ENCODE data around the gene KIF26B. TPM values are rescaled to one million over a fixed set of nuclear protein-coding genes. Genes with fewer than 3 reads are reported as not detected.
A peak's percentile ranks its signal among the peaks of the same experiment; 100 is the strongest.
"Not testable (repeated sequence)": the region's sequence is repeated elsewhere in the genome, so short reads cannot be mapped to it uniquely, and the experiment has no call there.

Gene KIF26B
- total RNA-seq, 1 donor from 2014 or later, result 5.1 TPM

- Mint-ChIP-seq H3K27me3 (peaks cover 5% of the 10 kb centered on the region), H3K27ac (peak overlapping the region; percentile 64), H3K9me3 (ENCODE audit: low read depth) (peaks cover 8% of the 10 kb centered on the region), H3K4me1 (ENCODE audit: low read depth) (no peaks in the 10 kb centered on the region), H3K36me3 (ENCODE audit: insufficient read depth) (peaks cover 6% of the 10 kb centered on the region), H3K4me3 (ENCODE audit: low read depth) (no peak overlapping the region)
- no peak for DNase-seq (ENCODE audit: low spot score, unreplicated experiment)
- TF ChIP-seq CTCF (IDR thresholded peaks at IDR 0.05; ENCODE audit: unreplicated experiment), result no peak
Measured at GRCh38 chr1:245345191-245345884, 190.6 kb downstream of the KIF26B start.

DNA sequence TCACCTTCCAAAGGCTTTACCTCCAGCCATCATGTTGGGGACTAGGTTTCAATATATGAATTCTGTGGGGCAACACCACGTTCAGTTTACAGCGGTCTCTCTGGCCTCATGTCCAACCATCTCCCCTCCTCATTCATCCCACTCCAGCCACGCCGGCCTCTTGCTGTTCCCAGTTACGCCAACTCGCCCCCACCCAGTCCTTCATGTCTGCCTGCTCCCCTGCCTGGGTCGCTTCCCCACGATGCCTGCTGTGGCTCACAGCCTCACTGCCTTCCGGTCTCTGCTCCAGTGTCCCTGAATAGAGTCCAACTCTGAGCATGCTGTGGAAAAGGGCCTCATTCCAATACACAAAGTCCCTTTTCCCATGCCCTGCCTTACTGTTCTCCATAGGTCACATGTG lies 193.8 kb downstream of the KIF26B start:
- no peak overlapping the region for H3K27ac Mint-ChIP-seq
- DNase-seq (ENCODE audit: low spot score, unreplicated experiment), result no peak
- no peak overlapping the region for H3K4me3 Mint-ChIP-seq (ENCODE audit: low read depth)
- no peaks in the 10 kb centered on the region for H3K4me1 Mint-ChIP-seq (ENCODE audit: low read depth)
- no peak for TF ChIP-seq CTCF (IDR thresholded peaks at IDR 0.05; ENCODE audit: unreplicated experiment)
- peaks cover 5% of the 10 kb centered on the region for H3K27me3 Mint-ChIP-seq
- H3K36me3 Mint-ChIP-seq (ENCODE audit: insufficient read depth), result peaks cover 6% of the 10 kb centered on the region
- peaks cover 8% of the 10 kb centered on the region for H3K9me3 Mint-ChIP-seq (ENCODE audit: low read depth)

GRCh38 chr1:245353411-245353810 lies 198.6 kb downstream of the KIF26B start:
- DNase-seq (ENCODE audit: low spot score, unreplicated experiment), result no peak
- Mint-ChIP-seq H3K36me3 (ENCODE audit: insufficient read depth) (no peaks in the 10 kb centered on the region), H3K4me1 (ENCODE audit: low read depth) (peaks cover 4% of the 10 kb centered on the region), H3K27ac (no peak overlapping the region), H3K27me3 (no peaks in the 10 kb centered on the region), H3K9me3 (ENCODE audit: low read depth) (peaks cover 3% of the 10 kb centered on the region), H3K4me3 (ENCODE audit: low read depth) (no peak overlapping the region)
- no peak for TF ChIP-seq CTCF (IDR thresholded peaks at IDR 0.05; ENCODE audit: unreplicated experiment)

- TF ChIP-seq CTCF (IDR thresholded peaks at IDR 0.05; ENCODE audit: unreplicated experiment), result no peak
- Mint-ChIP-seq H3K4me3 (ENCODE audit: low read depth) (no peak overlapping the region), H3K4me1 (ENCODE audit: low read depth) (peaks cover 4% of the 10 kb centered on the region), H3K27ac (no peak overlapping the region), H3K27me3 (no peaks in the 10 kb centered on the region), H3K36me3 (ENCODE audit: insufficient read depth) (no peaks in the 10 kb centered on the region), H3K9me3 (ENCODE audit: low read depth) (no peaks in the 10 kb centered on the region)
- DNase-seq (ENCODE audit: low spot score, unreplicated experiment), result no peak
Measured at GRCh38 chr1:245353915-245354775, 199.4 kb downstream of the KIF26B start.

DNA sequence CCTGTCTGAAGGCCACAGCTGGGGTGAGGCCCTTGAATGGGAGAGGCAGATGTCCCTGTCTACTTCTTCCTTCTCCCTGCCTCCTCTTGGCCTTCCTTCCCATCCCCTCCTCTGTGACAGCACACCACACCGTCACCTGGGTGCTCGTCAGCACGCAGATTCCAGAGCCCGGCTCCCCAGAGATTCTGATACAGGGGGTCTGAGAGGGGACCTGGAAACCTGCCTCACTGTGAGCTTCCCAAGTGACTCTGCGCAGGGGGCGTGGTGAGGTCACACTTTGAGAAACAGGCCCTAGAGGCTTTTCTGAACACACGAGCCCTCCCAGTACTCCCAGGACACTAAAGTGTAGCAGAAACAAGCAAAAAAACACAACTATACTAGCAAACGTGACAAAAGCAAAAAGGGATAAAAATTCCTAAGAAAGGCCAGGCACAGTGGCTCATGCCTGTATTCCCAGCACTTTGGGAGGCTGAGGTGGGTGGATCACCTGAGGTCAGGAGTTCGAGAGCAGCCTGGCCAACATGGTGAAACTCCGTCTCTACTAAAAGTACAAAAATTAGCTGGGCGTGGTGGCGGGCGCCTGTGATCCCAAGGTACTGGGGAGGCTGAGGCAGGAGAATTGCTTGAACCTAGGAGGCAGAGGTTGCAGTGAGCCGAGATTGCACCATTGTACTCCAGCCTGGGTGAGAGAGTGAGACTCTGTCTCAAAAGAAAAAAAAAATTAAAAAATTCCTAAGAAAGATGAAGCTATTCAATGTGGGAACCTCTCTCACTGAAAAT lies 201.3 kb downstream of the KIF26B start:
- H3K4me1 Mint-ChIP-seq (ENCODE audit: low read depth); H3K27me3 Mint-ChIP-seq; H3K36me3 Mint-ChIP-seq (ENCODE audit: insufficient read depth); H3K27ac Mint-ChIP-seq; H3K9me3 Mint-ChIP-seq (ENCODE audit: low read depth); H3K4me3 Mint-ChIP-seq (ENCODE audit: low read depth); DNase-seq (ENCODE audit: low spot score, unreplicated experiment): not testable (repeated sequence)

Measured in progenitor cell of endocrine pancreas (in vitro differentiated cells).